OCI-LY7 (cell line): ENCODE data around the gene SYT4. TPM values are rescaled to one million over a fixed set of nuclear protein-coding genes. Genes with fewer than 3 reads are reported as not detected.

Experiments used
- BruUV-seq: library from RNA; stranded (reverse); fragments of 400-500 nt; replicated peaks from 2 replicates; lab custom pipeline; 2021; lab: Mats Ljungman, UMichigan
- CTCF ChIA-PET: fragments of 300-600 bp; sonication (Branson Sonifier 250); formaldehyde crosslinking; loops from one replicate; lab custom pipeline; 2022; ENCODE audit warnings: antibody characterized with exemption; ENCODE audit not compliant: unreplicated experiment; lab: Charles Lee
- POLR2A ChIA-PET: fragments of 300-600 bp; sonication (Branson Sonifier 250); formaldehyde crosslinking; loops from one replicate; lab custom pipeline; 2022; ENCODE audit warnings: antibody characterized with exemption; lab: Charles Lee
- DNase-seq: peaks from one replicate; pipeline ENCODE4 v3.0.0-alpha.2; 2015; ENCODE audit warnings: low spot score
- H2AFZ ChIP-seq: fragments of 200-600 bp; sonication (generic), shearing (Covaris generic); 2 replicates; pipeline ENCODE4 v1.6.1; 2014; ENCODE audit warnings: mild to moderate bottlenecking, antibody characterized with exemption, low read length, moderate library complexity
- H3K27ac ChIP-seq: fragments of 200-600 bp; sonication (generic); 2 replicates; pipeline ENCODE4 v1.5.1; 2014; ENCODE audit warnings: mixed run types, low read depth, mild to moderate bottlenecking, moderate library complexity, low read length, inconsistent platforms; ENCODE audit not compliant: poor library complexity, severe bottlenecking
- H3K36me3 ChIP-seq: fragments of 200-600 bp; sonication (generic); 2 replicates; pipeline ENCODE4 v1.6.1; 2014; ENCODE audit warnings: mild to moderate bottlenecking, antibody characterized with exemption, low read length, moderate library complexity, mixed read lengths; ENCODE audit not compliant: insufficient read depth
- H3K4me1 ChIP-seq: fragments of 200-600 bp; sonication (generic); 2 replicates; pipeline ENCODE4 v1.5.1; 2014; ENCODE audit warnings: mild to moderate bottlenecking, low read length; ENCODE audit not compliant: insufficient read depth, poor library complexity, severe bottlenecking
- H3K4me2 ChIP-seq: fragments of 200-600 bp; sonication (generic); 2 replicates; pipeline ENCODE4 v1.6.1; 2014; ENCODE audit warnings: mild to moderate bottlenecking, low read length
- H3K4me3 ChIP-seq: fragments of 200-600 bp; sonication (generic); 2 replicates; pipeline ENCODE4 v1.5.1; 2014; ENCODE audit warnings: mild to moderate bottlenecking, low read depth, low read length; ENCODE audit not compliant: poor library complexity, severe bottlenecking
- H3K79me2 ChIP-seq: fragments of 200-600 bp; sonication (generic); 2 replicates; pipeline ENCODE4 v1.6.1; 2016; ENCODE audit warnings: low read depth, mild to moderate bottlenecking, low read length, moderate library complexity, mixed read lengths; ENCODE audit not compliant: insufficient read depth
- H3K9me2 ChIP-seq: fragments of 200-600 bp; sonication (generic); 2 replicates; pipeline ENCODE4 v1.6.1; 2016; ENCODE audit warnings: mild to moderate bottlenecking, low read length, mixed read lengths; ENCODE audit not compliant: insufficient read depth
- H3K9me3 ChIP-seq: fragments of 200-600 bp; sonication (generic); 2 replicates; pipeline ENCODE4 v1.6.1; 2014; ENCODE audit warnings: mild to moderate bottlenecking, mixed run types, low read length, mixed read lengths
- H4K20me1 ChIP-seq: fragments of 200-600 bp; sonication (generic); 2 replicates; pipeline ENCODE4 v1.6.1; 2014; ENCODE audit warnings: mild to moderate bottlenecking, antibody characterized with exemption, low read length, moderate library complexity, mixed read lengths; ENCODE audit not compliant: insufficient read depth
- EZH2phosphoT487 ChIP-seq: fragments of 200-600 bp; sonication (generic); IDR thresholded peaks from 2 replicates; pipeline ENCODE4 v1.6.1; 2018; ENCODE audit warnings: low read depth, borderline replicate concordance, mild to moderate bottlenecking, mixed run types, antibody characterized with exemption, low read length, moderate library complexity, mixed read lengths
- intact Hi-C: fragments of 100-400 bp; cut with micrococcal nuclease; formaldehyde crosslinking; loops from one replicate; pipeline ENCODE4 v1.10.0; 2022; ENCODE audit not compliant: unreplicated experiment
- total RNA-seq, 2 experiments: library from RNA; depleted of rRNA in 1 of 2; stranded (reverse); fragments of >200 nt in 1 of 2; shearing (Covaris generic) in 1 of 2; gene quantifications; 2 replicates each; pipeline ENCODE4 v1.2.3, GENCODE V29; 2014 to 2022
- TF ChIP-seq, protein P1 (sequence below): fragments of 200-600 bp; sonication (generic); conservative IDR thresholded peaks from 2 replicates; pipeline ENCODE4 v1.5.1; 2014; ENCODE audit warnings: mild to moderate bottlenecking, antibody characterized with exemption, low read length, moderate library complexity, mixed read lengths

The SYT4 gene
- total RNA-seq, 2 experiments from 2014 or later, result not detected

DNA sequence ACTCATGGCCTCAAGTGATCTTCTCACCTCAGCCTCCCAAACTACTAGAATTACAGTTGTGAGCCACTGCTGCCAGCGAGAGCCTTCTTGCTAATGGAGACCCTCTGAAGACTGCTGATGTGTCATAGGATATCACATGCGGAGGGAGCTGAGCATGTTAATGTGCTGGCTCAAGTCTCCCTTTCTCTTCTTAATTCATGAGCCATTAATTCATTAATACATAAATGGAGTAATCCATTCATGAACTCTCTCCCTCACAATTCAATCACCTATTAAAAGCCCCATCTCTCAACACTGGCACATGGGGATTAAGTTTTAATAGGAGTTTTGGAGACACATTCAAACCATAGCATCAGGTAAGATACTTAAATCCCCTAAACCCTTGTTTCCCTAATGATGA lies 54.8 kb downstream of the SYT4 start:
- Histone ChIP-seq H3K79me2 (no peaks in the 10 kb centered on the region), H3K9me2 (no peaks in the 10 kb centered on the region), H4K20me1 (no peaks in the 10 kb centered on the region), H3K4me2 (no peak overlapping the region), H3K9me3 (no peaks in the 10 kb centered on the region), H3K27ac (no peak overlapping the region), H3K4me3 (no peak overlapping the region), H3K4me1 (no peaks in the 10 kb centered on the region), H3K36me3 (no peaks in the 10 kb centered on the region), H2AFZ (no peak overlapping the region)
- TF ChIP-seq, protein P1, sequence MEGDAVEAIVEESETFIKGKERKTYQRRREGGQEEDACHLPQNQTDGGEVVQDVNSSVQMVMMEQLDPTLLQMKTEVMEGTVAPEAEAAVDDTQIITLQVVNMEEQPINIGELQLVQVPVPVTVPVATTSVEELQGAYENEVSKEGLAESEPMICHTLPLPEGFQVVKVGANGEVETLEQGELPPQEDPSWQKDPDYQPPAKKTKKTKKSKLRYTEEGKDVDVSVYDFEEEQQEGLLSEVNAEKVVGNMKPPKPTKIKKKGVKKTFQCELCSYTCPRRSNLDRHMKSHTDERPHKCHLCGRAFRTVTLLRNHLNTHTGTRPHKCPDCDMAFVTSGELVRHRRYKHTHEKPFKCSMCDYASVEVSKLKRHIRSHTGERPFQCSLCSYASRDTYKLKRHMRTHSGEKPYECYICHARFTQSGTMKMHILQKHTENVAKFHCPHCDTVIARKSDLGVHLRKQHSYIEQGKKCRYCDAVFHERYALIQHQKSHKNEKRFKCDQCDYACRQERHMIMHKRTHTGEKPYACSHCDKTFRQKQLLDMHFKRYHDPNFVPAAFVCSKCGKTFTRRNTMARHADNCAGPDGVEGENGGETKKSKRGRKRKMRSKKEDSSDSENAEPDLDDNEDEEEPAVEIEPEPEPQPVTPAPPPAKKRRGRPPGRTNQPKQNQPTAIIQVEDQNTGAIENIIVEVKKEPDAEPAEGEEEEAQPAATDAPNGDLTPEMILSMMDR, result no peak
- TF ChIP-seq EZH2phosphoT487, result no peak
- ChIA-PET POLR2A (no interaction called here), CTCF (no interaction called here)
- DNase-seq, result no peak
- BruUV-seq, result no TSS peak
- intact Hi-C loops, result no loop called here

DNA sequence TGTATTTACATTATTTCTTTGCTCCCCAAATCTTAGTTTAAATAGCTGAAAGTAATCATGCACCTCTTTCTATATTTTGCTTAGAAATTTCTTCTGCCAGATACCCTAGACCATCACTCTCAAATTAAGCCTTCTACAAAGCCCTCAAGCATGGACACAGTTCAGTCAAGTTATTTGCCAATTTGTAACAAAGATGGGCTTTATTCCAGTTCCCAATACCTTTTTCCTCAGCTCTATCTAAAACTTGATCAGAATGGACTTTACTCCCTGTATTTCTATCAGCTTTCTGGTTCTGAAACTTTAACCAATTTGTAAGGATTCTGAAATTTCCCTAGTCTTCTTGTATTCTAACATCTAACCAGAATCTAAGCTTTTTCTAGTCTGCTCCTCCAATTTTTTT lies 56.6 kb downstream of the SYT4 start:
- BruUV-seq, result no TSS peak
- POLR2A ChIA-PET, result no interaction called here

More for the DNA sequence above, 56.6 kb downstream of the SYT4 start:
- Histone ChIP-seq H3K9me3 (no peaks in the 10 kb centered on the region), H4K20me1 (no peaks in the 10 kb centered on the region), H3K4me1 (no peaks in the 10 kb centered on the region), H3K36me3 (no peaks in the 10 kb centered on the region), H3K9me2 (no peaks in the 10 kb centered on the region), H3K27ac (no peak overlapping the region), H2AFZ (no peak overlapping the region), H3K4me3 (no peak overlapping the region), H3K79me2 (no peaks in the 10 kb centered on the region), H3K4me2 (no peak overlapping the region)
- intact Hi-C loops, result no loop called here
- CTCF ChIA-PET, result no interaction called here
- no peak for DNase-seq
- TF ChIP-seq EZH2phosphoT487, result no peak
- TF ChIP-seq, protein P1, result no peak

Other genes starting within 250 kb of the SYT4 start
- not detected in 2 replicates for gene RIT2, start 161.8 kb downstream of the SYT4 start, total RNA-seq (2014; rRNA removed; shearing (Covaris generic))
- not detected in 2 replicates for gene RIT2, start 161.8 kb downstream of the SYT4 start, total RNA-seq (2022)